OCI-M2 (cell line): ENCODE measurements around the gene ITCH.

ENCODE experiments used
- DNase-seq: peaks from one replicate; lab custom pipeline; 2025; ENCODE audit not compliant: unreplicated experiment; lab: John Stamatoyannopoulos, UW

The ITCH gene

DNA sequence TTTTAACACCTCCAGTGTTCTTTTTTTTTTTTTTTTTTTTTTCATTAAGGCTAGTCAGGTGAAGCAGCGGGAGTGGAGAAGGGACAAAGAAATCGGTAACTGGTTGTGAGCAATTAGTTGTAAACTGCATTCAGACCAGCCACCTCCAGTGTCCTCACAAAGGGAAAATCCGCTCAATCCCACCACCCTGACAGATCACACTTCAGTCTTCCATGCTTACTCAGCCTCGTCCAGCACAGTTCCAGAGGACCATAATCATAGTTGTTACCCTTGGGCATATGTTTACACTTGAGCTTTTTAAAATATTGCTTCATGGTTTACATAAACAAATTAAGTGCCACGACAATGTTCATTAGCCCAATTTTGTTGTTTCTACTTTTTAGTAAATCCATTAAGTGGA, 163.4 kb downstream of the ITCH start:
- no peak for DNase-seq

- no peak for DNase-seq
Measured at GRCh38 chr20:34527016-34527415, 163.9 kb downstream of the ITCH start.

DNA sequence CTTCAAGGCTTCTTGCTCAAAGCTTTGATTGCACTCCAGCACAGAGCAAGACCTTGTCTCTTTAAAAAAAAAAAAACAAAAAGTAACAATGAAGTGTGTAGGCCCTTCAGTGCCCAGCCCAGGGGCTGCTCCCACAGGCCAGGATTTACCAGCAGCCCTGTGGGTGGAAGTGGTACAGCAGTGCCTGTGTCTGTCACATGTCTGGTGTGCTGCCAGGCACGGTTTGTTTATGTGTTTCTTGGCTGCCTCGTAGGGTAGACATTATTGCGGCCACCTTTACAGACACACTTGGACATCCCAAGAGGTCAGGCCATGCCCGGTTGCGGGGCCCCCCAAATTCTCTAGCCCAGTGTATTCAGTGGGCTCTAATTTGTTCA, 165.8 kb downstream of the ITCH start:
- no peak for DNase-seq

- no peak for DNase-seq
Measured at GRCh38 chr20:34529742-34530141, 166.7 kb downstream of the ITCH start.

GRCh38 chr20:34530342-34530741, 167.3 kb downstream of the ITCH start:
- no peak for DNase-seq

- no peak for DNase-seq
Measured at GRCh38 chr20:34531608-34532265, 168.7 kb downstream of the ITCH start.

DNA sequence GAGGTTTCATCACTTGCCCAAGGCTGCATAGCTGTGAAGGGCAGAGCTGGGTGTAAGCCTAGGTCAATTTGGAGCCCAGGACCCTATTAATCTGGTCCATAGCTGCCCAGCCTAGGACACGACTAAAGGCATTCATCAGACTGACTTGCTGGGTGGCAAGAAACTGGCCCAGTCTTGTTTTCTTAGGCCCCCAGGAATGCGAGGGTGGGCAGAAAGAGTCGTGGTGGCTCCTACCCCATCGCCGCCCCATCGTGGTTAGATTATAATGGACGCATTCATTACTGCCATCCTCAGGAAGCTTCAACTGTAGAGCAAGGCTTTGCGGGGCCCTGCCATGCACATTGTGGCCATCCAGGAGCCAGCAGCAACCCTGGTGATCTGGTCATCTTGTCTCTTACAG, 169.2 kb downstream of the ITCH start:
- no peak for DNase-seq

- DNase-seq: no peak
Measured at GRCh38 chr20:34532756-34533155, 169.7 kb downstream of the ITCH start.

DNA sequence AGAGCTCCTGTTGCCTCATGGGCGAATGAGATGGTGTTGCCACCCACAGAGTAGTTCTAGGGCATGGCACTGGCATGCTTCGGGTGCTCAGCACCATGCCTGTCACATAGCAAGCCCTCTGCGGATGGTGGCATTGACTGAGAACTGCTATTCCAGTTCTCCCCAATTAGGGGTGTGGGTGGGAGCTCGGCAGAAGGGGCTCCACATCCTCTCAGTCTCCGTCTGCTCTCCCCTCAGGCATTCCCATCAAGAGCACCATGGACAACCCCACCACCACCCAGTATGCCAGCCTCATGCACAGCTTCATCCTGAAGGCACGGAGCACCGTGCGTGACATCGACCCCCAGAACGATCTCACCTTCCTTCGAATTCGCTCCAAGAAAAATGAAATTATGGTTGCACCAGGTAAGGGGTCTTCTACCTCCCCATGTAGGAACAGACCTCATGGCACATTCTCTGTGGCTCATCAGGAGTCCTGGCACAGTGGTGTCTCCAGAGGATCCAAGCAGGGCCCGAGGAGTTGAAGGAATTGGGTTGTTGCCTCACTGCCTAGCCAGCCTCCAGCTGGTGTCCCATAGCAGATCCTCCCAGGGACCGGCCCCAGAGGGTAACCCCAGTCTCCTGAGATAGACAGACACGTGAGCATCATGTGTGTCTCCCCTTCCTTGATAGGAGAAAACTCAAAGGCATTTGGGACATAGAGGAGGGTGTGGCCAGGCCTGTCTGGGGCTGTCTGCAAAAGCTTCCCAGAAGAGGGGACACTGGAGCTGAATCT, 171.5 kb downstream of the ITCH start:
- DNase-seq: no peak

DNA sequence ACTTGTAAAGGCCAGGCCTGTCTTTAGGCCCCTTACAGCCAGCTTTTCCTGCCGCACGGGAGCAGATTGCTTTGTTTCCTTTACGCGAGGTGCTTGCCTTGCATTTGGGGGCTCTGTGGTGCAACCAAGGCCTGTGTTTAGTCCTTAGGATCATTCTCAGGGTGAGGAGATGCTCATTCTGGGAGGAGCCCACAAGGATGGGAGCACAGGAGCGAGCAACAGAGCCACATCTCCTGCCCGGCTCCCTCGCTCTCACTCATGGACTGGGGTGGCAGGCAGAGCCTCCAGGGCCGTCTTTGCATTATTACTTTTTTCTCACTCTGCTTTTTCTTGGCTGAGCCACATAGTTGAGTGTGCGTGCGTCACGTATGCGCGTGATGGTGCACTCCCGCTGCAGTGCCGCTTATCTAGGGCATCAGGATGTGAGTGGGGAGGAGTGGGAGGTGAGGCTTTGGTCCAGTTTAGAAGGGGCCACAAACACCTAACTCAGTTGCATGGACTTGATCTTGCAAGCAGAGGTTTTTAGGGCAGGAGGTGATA, 172.3 kb downstream of the ITCH start:
- no peak for DNase-seq

GRCh38 chr20:34535857-34536256, 172.8 kb downstream of the ITCH start:
- no peak for DNase-seq

DNA sequence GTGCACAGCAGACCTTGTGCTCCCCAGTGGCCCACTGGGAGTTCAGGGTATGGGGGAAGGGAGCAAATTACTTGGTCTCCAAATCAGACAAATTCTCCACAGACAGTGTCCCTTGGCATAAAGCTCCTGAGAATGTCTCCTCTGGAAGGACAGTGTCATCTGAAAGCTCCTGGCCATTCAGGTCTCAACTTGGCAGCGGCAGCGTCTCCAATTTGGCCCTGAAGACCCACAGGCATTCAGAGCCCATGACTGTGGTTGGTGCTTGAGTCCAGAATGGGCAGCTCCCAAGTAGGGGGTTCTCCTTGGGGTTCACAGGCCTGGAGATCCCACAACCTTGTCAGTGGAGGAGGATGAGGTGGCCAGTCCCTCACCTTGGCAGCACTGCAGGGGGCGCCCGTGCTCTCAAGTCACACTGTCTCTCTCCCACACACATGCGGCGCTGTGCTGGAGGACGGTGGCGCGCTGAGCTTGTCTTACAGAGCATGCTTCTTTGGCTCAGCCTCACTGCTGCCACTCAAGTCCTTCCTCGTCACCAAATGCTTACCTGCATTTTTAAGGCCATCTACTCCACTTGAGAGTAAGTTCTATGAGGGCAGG, 173.8 kb downstream of the ITCH start:
- no peak for DNase-seq

DNA sequence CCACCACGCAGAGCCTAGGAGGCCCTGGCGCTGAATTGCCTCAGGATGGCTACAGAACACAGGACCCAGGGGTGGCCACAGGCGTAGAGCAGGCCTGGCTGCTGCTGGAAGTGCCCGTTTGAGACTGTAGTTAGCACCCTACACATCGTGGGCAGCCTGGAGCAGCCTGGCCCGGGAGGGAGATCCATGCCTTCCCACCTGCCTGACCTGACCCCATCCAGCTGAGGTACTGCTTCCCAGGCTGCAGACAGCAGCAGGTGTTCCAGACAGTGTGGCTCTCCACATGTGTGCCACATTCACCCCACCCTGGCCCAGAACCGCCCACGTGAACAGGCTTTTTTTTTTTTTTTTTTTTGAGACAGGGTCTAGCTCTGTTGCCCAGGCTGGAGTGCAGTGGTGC, 174.6 kb downstream of the ITCH start:
- DNase-seq: no peak

GRCh38 chr20:34538671-34539123, 175.6 kb downstream of the ITCH start:
- peak; percentile 18 for DNase-seq

GRCh38 chr20:34539756-34540155, 176.7 kb downstream of the ITCH start:
- DNase-seq: no peak

DNA sequence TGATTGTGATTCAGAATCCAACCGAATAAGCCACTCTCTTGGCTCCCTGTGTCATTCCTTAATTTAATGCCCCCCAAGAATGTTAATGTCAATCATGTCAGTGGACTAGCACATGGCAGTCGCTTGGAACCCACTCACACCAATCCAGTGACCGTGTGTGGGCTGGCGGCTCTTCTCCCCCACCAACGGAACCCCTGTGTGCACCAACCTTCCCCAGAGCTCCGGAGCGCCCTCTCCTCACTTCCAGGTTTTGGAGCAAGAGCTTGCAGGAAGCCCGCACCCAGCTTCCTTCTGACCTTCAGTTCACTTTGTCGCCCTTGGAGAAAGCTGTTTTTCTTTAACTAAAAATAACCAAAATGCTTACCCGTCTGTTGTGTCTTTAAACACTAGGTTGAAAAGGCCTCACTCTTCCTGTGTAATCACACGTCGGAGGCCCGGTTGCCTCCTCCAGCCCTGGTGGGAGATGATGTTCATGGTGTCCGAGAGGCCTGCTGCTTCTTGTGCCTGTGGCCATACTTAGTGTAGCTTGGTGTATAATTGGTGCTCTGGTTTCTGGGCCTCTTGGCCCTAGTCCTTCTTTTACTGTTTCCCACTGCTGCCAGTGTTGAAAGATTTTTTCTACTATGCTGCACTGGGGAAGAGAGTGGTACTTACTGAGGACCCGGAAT, 177.7 kb downstream of the ITCH start:
- no peak for DNase-seq

- DNase-seq: no peak
Measured at GRCh38 chr20:34541264-34541901, 178.3 kb downstream of the ITCH start.

DNA sequence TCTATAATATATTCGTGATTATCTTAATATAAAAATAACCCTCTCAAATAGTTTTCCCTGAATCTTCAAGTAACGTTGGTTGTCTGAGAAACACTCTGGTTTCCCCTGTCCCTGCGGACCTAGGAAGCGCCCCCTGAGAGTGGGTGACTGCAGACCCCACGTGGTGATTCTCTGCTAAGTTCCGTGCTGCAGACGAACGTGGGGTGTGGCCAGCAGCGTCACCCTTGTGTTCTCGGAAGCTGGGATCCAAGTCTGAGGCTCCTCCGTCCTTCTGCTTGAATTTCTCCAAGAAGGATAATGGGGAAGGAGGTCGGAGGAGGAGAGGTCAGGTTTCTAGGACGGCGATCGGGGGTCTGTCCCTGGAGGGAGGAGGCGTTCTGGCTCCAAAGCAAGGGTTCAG, 178.8 kb downstream of the ITCH start:
- no peak for DNase-seq

- DNase-seq: no peak
Measured at GRCh38 chr20:34542439-34542838, 179.4 kb downstream of the ITCH start.

DNA sequence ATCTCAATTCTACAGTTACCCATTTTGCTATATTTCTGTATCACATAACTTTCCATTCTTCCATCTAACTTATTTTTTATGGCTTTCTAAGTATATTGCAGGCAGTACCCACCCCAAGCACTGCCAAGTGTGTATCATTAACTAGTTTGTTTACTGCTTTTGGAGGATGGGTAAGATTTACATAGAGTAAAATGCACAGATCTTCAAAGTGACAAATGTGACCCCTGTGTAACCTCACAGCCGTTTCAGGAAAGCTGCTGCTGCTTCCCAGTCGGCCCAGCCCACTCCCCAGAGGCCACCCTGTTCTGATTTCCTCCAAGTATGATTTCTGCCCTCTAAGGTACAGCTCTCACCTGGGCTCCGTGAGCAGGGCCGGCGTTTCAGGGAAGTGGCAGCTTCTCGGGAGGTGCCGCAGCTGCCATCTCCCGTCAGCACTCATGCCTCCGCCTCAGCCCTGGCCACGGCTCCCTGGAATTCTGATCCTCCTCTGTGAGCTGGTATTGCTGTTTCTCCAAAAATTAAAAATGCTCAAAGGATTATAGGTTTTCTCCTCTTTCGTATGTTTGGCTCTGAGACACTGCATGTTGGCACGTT, 180.5 kb downstream of the ITCH start:
- DNase-seq: no peak
